ENCODE data around the gene BABAM2.
"Not testable (repeated sequence)": the region's sequence is repeated elsewhere in the genome, so short reads cannot be mapped to it uniquely, and the experiment has no call there.

Gene BABAM2

DNA sequence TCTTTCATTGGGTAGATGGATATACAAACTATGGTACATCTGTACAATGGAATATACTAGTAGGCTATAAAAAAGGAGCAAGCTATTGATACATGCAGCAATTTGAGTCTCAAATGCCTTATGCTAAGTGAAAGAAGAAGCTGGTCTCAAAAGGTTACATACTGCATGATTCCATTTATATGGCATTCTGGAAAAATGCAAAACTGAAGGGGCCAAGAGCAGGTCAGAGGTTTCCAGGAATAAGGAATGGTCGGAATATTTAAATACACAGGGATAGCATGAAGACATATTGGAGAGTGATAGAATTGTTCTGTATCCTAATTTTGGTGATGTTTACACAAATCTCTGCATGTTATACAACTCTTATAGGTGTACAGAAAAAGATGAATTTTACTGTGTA lies 85.8 kb downstream of the BABAM2 start:
- DNase-seq (ENCODE audit: low read depth, low spot score) = no peak

DNA sequence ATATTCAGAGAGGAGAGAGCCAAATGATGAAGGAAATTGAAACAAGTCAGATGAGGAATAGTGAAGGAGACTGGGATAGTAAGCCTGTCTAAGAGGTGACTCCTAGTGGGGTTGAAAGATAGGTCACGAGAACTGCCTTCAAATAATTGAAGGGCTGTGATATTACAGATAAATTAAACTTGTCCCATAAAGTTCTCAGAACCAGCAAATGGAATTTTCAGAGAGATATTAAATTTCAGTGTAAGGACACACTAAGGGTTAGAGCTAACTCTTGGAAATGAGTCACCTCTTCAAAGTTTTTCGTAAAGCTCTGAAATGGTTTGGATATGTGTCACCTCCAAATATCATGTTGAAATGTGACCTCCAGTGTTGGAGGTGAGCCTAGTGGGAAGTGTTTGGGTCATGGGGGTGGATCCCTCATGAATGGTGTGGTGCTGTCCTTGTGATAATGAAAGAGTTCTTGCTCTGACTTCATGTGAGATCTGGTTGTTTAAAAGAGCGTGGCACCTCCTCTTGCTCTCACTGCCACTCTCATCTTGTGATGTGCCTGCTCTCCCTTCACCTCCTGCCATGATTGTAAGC lies 87.3 kb downstream of the BABAM2 start:
- no peak for DNase-seq (ENCODE audit: low read depth, low spot score)

DNA sequence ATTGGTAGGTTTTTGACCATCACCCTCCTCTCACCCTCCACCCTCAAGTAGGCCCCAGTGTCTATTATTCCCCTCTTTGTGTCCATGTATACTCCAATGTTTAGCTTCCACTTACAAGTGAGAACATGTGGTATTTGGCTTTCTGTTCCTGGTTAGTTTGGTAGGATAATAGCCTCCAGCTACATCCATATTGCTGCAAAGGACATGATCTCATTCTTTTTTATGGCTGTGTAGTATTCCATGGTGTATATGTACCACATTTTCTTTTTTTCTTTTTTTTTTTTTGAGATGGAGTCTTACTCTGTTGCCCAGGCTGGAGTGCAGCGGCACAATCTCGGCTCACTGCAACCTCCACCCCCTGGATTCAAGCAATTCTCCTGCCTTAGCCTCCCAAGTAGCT lies 88.2 kb downstream of the BABAM2 start:
- not testable (repeated sequence) for DNase-seq (ENCODE audit: low read depth, low spot score)

DNA sequence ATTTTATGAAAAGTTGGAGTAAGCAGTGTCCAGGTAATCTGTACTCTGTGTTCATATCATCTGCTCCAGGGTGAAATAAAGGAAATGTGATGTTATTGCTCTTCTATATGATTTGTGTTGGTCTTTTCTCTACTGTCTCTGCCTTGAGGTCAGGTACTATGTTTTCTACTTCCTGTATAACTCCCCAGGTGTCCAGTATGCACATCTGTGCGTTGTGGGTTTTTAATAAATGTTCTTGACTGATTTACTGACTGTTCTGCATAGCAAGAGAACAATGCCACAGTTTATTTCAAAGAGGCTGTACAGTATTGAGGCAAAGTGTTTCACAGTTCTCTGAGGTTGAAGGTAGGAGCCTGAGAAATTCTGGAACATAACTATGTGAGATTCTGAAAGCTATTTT lies 89.7 kb downstream of the BABAM2 start:
- no peak for DNase-seq (ENCODE audit: low read depth, low spot score)

DNA sequence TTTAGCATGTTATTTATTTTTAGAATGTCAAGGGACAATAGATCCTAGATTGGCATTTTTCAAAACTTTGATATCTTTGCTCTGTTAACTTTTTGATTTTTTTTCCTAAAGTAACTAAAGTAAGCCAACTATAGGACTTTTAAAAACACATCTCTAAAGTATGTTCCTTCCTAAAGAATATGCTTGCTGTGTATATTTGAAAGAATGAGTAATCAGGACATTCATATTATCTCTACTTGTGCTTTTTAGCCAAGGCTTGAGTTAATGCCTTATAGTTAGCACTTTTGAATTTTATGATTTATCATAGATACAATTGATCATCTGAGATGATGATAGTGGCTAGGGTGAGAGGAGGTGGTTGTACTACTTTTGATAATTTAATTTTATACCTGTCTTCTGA lies 93.6 kb downstream of the BABAM2 start:
- DNase-seq (ENCODE audit: low read depth, low spot score) = no peak

DNA sequence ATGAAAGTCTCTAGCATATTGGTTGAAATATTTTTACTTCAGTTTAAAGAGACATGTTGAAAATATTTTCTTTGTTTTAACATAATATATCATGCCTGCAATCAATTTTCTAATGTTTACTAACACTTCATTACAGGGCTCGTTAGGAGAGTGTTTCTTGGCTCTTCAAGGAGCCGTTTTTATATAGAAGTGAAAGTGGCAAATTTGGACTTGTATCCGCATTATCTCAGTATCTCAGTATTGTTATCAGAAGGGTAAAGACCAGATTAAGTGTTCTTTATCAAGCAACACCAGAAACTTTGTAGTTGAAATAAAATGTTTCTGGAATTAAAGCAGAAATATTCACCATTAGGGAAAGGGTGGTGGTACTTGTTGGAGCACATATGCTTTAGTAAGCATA lies 97.8 kb downstream of the BABAM2 start:
- no peak for DNase-seq (ENCODE audit: low read depth, low spot score)

DNA sequence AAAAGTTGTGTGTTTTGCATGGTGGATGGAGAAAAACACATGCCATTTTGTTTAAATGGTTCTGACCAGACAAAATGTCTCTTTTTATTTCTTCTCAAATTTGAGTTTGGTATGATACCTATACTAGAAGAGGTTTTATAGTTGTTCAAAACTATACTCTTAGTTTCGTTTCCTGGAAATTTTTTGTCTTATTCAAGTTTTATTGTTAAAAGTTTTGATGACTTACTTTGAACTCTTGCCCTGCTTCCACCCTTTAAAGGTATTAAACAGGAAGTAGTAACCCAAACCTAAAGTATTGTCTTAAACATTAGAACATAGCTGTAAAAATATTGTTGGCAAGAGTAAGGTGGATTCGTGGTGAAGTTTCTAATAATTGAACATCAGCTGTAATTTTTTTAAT lies 98.2 kb downstream of the BABAM2 start:
- no peak for DNase-seq (ENCODE audit: low read depth, low spot score)

GRCh38 chr2:27989149-27989548 lies 98.6 kb downstream of the BABAM2 start:
- no peak for DNase-seq (ENCODE audit: low read depth, low spot score)

DNA sequence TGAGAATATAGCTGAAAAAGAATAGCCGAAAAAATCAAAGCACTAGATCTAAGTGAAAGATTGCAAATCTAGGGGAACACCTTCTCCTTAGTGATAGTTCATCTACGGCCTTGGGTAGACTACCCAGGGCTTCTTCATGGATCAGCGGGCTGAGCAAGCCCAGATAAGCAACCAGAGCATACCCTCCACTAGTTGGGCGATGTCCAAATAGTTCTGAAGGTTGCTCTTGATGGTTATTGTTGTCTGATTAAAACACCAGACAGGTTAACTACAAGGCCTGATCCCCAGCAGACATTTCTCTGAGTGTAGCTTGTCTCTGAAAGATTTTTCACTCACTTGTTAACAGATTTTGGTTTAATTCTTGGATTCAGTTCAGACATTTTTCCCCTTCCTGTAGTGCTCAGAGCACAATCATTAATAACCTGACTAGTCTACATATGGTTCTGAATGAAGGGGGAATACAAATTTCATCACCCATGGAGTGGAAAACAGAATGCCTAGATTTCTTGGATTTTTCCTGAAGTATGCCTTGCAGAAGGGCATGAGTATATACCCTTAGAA lies 99.6 kb downstream of the BABAM2 start:
- no peak for DNase-seq (ENCODE audit: low read depth, low spot score)

GRCh38 chr2:27991146-27991545 lies 100.6 kb downstream of the BABAM2 start:
- DNase-seq (ENCODE audit: low read depth, low spot score) = no peak

DNA sequence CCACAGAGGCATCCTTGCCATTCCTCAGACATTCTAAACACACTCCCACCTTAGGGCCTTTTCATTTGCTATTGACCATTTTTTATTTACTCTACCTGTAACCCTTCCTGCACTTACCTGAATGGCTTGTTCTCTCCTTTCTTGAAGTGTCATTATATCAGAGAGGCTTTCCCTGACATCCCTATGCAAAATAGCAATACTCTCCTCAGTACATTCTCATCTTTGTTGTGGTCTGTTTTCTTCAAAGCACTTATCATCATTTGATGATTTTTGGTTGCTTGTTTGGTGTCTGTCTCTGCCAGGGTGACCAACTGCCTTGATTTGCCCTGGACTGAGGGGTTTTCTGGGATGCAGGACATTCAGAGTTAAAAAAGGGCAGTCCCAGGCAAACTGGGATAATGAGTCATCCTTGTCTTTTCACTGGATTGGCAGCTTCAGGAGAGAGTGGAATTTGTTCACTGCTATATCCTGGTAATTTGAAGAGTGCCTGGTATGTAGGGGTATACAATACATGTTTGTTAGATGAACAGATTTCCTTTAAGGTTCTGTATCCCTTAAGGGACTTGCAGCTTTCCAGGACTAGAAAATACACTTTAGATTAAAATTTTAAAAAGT lies 102.4 kb downstream of the BABAM2 start:
- no peak for DNase-seq (ENCODE audit: low read depth, low spot score)

GRCh38 chr2:27993402-27993787 lies 102.9 kb downstream of the BABAM2 start:
- no peak for DNase-seq (ENCODE audit: low read depth, low spot score)

- DNase-seq (ENCODE audit: low read depth, low spot score) = no peak
Measured at GRCh38 chr2:27993950-27994728, 103.6 kb downstream of the BABAM2 start.

DNA sequence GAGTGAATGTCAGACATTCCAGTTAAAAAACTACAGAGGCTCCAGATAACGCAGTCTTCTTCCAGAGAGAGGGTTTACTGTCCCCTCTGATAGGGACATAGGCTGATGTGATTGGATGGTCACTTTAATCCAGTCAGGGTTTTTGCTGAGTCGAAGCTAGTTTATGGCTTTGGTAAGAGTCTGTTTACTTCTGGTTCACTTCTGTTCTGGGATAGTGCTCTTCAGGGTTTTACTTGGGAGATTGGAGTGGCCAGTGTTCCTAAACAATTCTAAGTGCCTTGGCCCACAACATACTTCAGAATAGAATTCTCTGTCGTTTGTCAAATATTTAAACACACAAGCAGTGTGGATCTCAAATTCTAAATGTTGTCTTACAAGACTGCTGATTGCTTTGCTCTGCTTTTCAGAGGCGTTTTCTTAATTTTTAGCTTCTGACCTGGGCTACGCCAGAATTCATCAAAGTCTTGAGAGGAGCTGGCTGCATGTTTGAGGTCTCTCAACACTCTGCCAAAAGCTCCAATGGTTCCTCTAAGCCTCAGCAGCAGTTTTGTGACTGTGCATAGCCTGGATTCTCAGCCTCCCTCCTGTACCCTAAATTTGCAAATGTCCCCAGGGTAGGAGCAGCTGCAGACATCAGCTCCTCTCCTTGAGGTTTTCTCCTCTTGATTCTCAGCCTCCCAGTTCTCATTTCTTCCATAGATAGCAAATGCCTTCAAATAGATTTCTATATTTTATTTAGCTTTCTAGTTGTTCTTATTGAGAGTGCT lies 105.8 kb downstream of the BABAM2 start:
- no peak for DNase-seq (ENCODE audit: low read depth, low spot score)

DNA sequence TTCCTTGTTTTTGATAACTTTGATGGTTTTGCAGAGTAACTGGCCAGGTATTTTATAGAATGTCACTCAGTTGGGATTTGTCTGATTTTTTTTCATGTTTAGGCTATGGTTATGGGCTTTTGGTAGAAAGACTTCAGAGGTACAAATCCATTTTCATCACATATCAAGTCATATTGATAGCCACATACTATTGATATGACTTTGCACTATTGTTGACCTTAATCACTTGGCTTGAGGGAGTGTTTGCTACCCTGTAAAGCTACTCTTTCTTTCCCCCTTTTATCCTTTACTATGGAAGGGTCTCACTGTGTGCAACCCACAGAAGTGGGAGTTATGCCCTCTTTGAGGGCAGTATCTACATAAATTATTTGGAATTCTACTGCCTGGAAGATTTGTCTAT lies 109.8 kb downstream of the BABAM2 start:
- no peak for DNase-seq (ENCODE audit: low read depth, low spot score)

DNA sequence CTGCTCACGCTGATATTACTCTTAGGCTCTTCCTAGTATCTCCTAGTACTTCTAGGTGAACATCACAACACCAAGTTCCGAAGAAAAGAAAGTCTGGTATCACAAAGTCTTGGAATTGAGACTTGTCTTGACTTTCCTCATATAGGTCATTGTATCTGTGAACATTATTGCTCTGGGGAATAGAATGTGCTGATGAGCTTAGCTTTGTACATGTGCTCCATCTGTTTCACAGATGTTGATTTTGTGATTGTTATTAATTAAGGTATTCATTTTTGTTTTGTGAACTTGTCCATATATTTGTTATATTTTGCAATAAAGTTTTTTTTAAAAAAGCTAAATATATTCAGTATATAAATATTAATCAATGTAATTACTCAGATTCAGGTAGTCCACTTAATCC lies 111.7 kb downstream of the BABAM2 start:
- no peak for DNase-seq (ENCODE audit: low read depth, low spot score)

GRCh38 chr2:28004086-28004485 lies 113.6 kb downstream of the BABAM2 start:
- no peak for DNase-seq (ENCODE audit: low read depth, low spot score)

DNA sequence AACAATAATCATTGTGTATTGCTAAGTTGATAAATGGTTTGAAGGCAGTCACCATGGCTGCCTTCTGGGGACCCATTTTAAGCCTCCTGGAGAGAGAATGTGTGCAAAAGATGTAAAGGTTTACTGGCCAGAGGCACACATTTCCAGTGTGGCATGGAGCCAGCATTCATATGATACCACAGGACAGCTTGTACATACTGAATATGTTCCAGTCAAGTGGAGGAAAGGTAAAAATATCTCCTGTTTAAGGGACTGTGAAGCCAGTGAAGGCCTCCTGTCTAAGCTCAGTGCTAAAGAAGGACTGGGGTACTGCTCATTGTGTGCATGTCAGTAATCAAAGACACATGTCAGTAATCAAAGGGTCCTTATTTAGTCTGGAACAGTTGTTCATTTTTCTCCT lies 119.2 kb downstream of the BABAM2 start:
- no peak for DNase-seq (ENCODE audit: low read depth, low spot score)

GRCh38 chr2:28011322-28011737 lies 120.8 kb downstream of the BABAM2 start:
- DNase-seq (ENCODE audit: low read depth, low spot score) = no peak

- DNase-seq (ENCODE audit: low read depth, low spot score) = not testable (repeated sequence)
Measured at GRCh38 chr2:28018474-28018873, 127.9 kb downstream of the BABAM2 start.

- DNase-seq (ENCODE audit: low read depth, low spot score) = not testable (repeated sequence)
Measured at GRCh38 chr2:28019521-28019920, 129.0 kb downstream of the BABAM2 start.

- no peak for DNase-seq (ENCODE audit: low read depth, low spot score)
Measured at GRCh38 chr2:28021898-28022297, 131.4 kb downstream of the BABAM2 start.

Data from brain pericyte (primary cell).